EH (cell line): ENCODE measurements around the gene FOXK1.

Source experiments
- DNase-seq: peaks from one replicate; pipeline ENCODE4 v3.0.0-alpha.2; 2015; ENCODE audit warnings: low read depth

The FOXK1 gene

GRCh38 chr7:4722960-4723630 is 41.0 kb downstream of the FOXK1 start:
- peak; percentile 26 for DNase-seq

GRCh38 chr7:4724648-4725013 is 42.5 kb downstream of the FOXK1 start:
- DNase-seq, result peak; percentile 71

GRCh38 chr7:4725014-4725849 is 43.1 kb downstream of the FOXK1 start:
- DNase-seq, result peak; percentile 95

GRCh38 chr7:4725850-4726450 is 43.9 kb downstream of the FOXK1 start:
- DNase-seq, result no peak

GRCh38 chr7:4726566-4726965 is 44.5 kb downstream of the FOXK1 start:
- no peak for DNase-seq

GRCh38 chr7:4727914-4728705 is 46.0 kb downstream of the FOXK1 start:
- no peak for DNase-seq

- no peak for DNase-seq
These were observed 47.2 kb downstream of the FOXK1 start for GRCh38 chr7:4729266-4729665.

GRCh38 chr7:4730276-4730675 is 48.2 kb downstream of the FOXK1 start:
- DNase-seq, result no peak

- DNase-seq, result no peak
These were observed 48.9 kb downstream of the FOXK1 start for GRCh38 chr7:4730971-4731370.

- no peak for DNase-seq
These were observed 49.7 kb downstream of the FOXK1 start for GRCh38 chr7:4731803-4732202.

- DNase-seq, result no peak
These were observed 51.9 kb downstream of the FOXK1 start for GRCh38 chr7:4733936-4734528.

GRCh38 chr7:4734587-4735345 is 52.7 kb downstream of the FOXK1 start:
- DNase-seq, result no peak

- DNase-seq, result no peak
These were observed 55.2 kb downstream of the FOXK1 start for GRCh38 chr7:4737300-4737699.

GRCh38 chr7:4738711-4739527 is 56.8 kb downstream of the FOXK1 start:
- peak; percentile 86 for DNase-seq

GRCh38 chr7:4739528-4739992 is 57.5 kb downstream of the FOXK1 start:
- no peak for DNase-seq

- DNase-seq, result no peak
These were observed 58.7 kb downstream of the FOXK1 start for GRCh38 chr7:4740796-4741195.

- DNase-seq, result no peak
These were observed 60.0 kb downstream of the FOXK1 start for GRCh38 chr7:4742051-4742573.

GRCh38 chr7:4742852-4743251 is 60.8 kb downstream of the FOXK1 start:
- no peak for DNase-seq

- peak; percentile 100 for DNase-seq
These were observed 62.5 kb downstream of the FOXK1 start for GRCh38 chr7:4744391-4745264.
